PC-9 (cell line): ENCODE results near the gene DOCK9. TPM values are rescaled to one million over a fixed set of nuclear protein-coding genes. Genes with fewer than 3 reads are reported as not detected.
A peak's percentile ranks its signal among the peaks of the same experiment; 100 is the strongest.

ENCODE experiments used
- BruUV-seq: library from RNA; stranded (reverse); fragments of 400-500 nt; replicated peaks from 2 replicates; lab custom pipeline; 2021; lab: Mats Ljungman, UMichigan
- CTCF ChIA-PET: fragments of 300-600 bp; sonication (Branson Sonifier 250); formaldehyde crosslinking; loops from one replicate; lab custom pipeline; 2022; ENCODE audit warnings: antibody characterized with exemption; lab: Charles Lee
- POLR2A ChIA-PET: fragments of 300-600 bp; sonication (Branson Sonifier 250); formaldehyde crosslinking; loops from one replicate; lab custom pipeline; 2022; ENCODE audit warnings: antibody characterized with exemption; ENCODE audit not compliant: unreplicated experiment; lab: Charles Lee
- DNase-seq, 2 experiments: peaks; one replicate each; pipeline versions ENCODE4 v3.0.0 to v3.0.0-alpha.2; 2015 to 2022; ENCODE audit warnings: mixed read lengths in 1 of 2
- H2AFZ ChIP-seq: fragments of 200-600 bp; sonication (generic); 2 replicates; pipeline ENCODE4 v1.8.1; 2017; ENCODE audit warnings: antibody characterized with exemption
- H3F3A ChIP-seq: fragments of 200-600 bp; sonication (generic); 2 replicates; pipeline ENCODE4 v1.8.1; 2017; ENCODE audit warnings: antibody characterized with exemption, mild to moderate bottlenecking, low read depth; ENCODE audit not compliant: insufficient read depth
- H3K27ac ChIP-seq: fragments of 200-600 bp; sonication (generic); 2 replicates; pipeline ENCODE4 v1.6.1; 2016; ENCODE audit warnings: mixed run types
- H3K27me3 ChIP-seq: fragments of 200-600 bp; sonication (generic); 2 replicates; pipeline ENCODE4 v1.6.1; 2016; ENCODE audit warnings: low read depth, mixed run types; ENCODE audit not compliant: insufficient read depth
- H3K36me3 ChIP-seq: fragments of 200-600 bp; sonication (generic); 2 replicates; pipeline ENCODE4 v1.6.1; 2016; ENCODE audit warnings: low read depth, mixed run types
- H3K4me1 ChIP-seq: fragments of 200-600 bp; sonication (generic); replicated peaks from 2 replicates; pipeline ENCODE4 v1.6.1; 2016; ENCODE audit warnings: mixed run types; ENCODE audit not compliant: insufficient read depth
- H3K4me2 ChIP-seq: fragments of 200-600 bp; sonication (generic); 2 replicates; pipeline ENCODE4 v1.6.1; 2017; ENCODE audit warnings: mixed run types
- H3K4me3 ChIP-seq: fragments of 200-600 bp; sonication (generic); 2 replicates; pipeline ENCODE4 v1.6.1; 2016; ENCODE audit warnings: mixed run types
- H3K79me2 ChIP-seq: fragments of 200-600 bp; sonication (generic); 2 replicates; pipeline ENCODE4 v1.6.1; 2017; ENCODE audit warnings: low read depth, mixed run types
- H3K9me2 ChIP-seq: fragments of 200-600 bp; sonication (generic); 2 replicates; pipeline ENCODE4 v1.8.1; 2017; ENCODE audit warnings: mild to moderate bottlenecking; ENCODE audit not compliant: insufficient read depth
- H3K9me3 ChIP-seq: fragments of 200-600 bp; sonication (generic); 2 replicates; pipeline ENCODE4 v1.8.1; 2016; ENCODE audit warnings: low read depth; ENCODE audit not compliant: insufficient read depth
- H4K20me1 ChIP-seq: fragments of 200-600 bp; sonication (generic); 2 replicates; pipeline ENCODE4 v1.8.1; 2017; ENCODE audit not compliant: insufficient read depth
- CTCF ChIP-seq: fragments of 200-600 bp; sonication (generic); conservative IDR thresholded peaks from 2 replicates; pipeline ENCODE4 v1.6.1; 2017; ENCODE audit warnings: mixed run types, antibody characterized with exemption, mild to moderate bottlenecking, moderate library complexity
- EZH2 ChIP-seq: fragments of 200-600 bp; sonication (generic); IDR thresholded peaks from 2 replicates; pipeline ENCODE4 v1.8.0; 2017; ENCODE audit warnings: antibody characterized with exemption, low read depth
- intact Hi-C: fragments of 100-400 bp; cut with micrococcal nuclease; formaldehyde crosslinking; loops from one replicate; pipeline ENCODE4 v1.10.0; 2022; ENCODE audit not compliant: unreplicated experiment
- total RNA-seq: library from RNA; stranded (reverse); gene quantifications from 2 replicates; pipeline ENCODE4 v1.2.3, GENCODE V29; 2021

DOCK9 gene
- total RNA-seq, 1 experiment from 2014 or later: 69.5 TPM

GRCh38 chr13:98844021-98844420 is 133.8 kb downstream of the DOCK9 start:
- POLR2A ChIA-PET: no interaction called here
- no peaks in the 10 kb centered on the region for H3K9me3 ChIP-seq
- no peak overlapping the region for H3K4me3 ChIP-seq
- CTCF ChIA-PET: interaction anchor here (0.7 kb wide), 1 partner anchor 217 kb away, joined by 3 read pairs; no protein-coding TSS in a partner anchor
- no peaks in the 10 kb centered on the region for H3K9me2 ChIP-seq
- no peaks in the 10 kb centered on the region for H4K20me1 ChIP-seq
- no peaks in the 10 kb centered on the region for H3K27me3 ChIP-seq
- TF ChIP-seq CTCF: no peak
- H3K4me2 ChIP-seq: no peak overlapping the region
- H3K79me2 ChIP-seq: no peaks in the 10 kb centered on the region
- no TSS peak for BruUV-seq
- no peak for DNase-seq
- no peak overlapping the region for H2AFZ ChIP-seq
- H3K4me1 ChIP-seq: no peaks in the 10 kb centered on the region
- no peak overlapping the region for H3K27ac ChIP-seq
- peaks cover 9% of the 10 kb centered on the region; the same call in 1 of the 2 replicates for H3F3A ChIP-seq
- intact Hi-C loops: loop anchor here (5.0 to 10.0 kb wide), 2 partner anchors 399 to 423 kb away; no protein-coding TSS in a partner anchor
- 0 out of 2 replicates have a peak, but pooled peaks cover 2% of the 10 kb centered on the region for H3K36me3 ChIP-seq

DNA sequence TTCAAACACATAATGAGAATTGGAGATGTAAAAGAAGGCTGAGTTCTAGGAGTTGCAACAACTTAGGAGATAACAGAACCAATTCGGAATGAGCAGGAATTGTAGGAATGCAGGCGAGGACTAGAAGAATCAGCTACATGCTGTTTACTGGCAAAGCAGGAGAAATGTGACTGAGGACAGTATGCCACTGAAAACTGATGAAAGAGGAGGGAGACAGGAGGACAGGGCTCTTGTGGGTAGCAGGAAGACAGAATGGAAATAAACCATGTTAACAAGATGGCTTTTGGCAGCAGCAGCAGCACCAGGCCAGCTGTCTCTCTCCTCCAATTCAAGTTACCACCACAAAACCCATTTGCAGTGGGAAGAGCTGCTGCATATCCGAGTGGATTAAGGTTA is 134.4 kb downstream of the DOCK9 start:
- H3K9me3 ChIP-seq: no peaks in the 10 kb centered on the region
- 0 out of 2 replicates have a peak, but pooled peaks cover 9% of the 10 kb centered on the region for H3F3A ChIP-seq
- H3K4me2 ChIP-seq: no peak overlapping the region
- CTCF ChIA-PET: no interaction called here
- H3K4me3 ChIP-seq: no peak overlapping the region
- no peaks in the 10 kb centered on the region for H3K27me3 ChIP-seq
- TF ChIP-seq EZH2 (no peak), CTCF (no peak)
- DNase-seq: no peak
- no peaks in the 10 kb centered on the region for H3K9me2 ChIP-seq
- intact Hi-C loops: loop anchor here (1.0 to 10.0 kb wide), 5 partner anchors 171 to 989 kb away; no protein-coding TSS in a partner anchor
- H3K36me3 ChIP-seq: peaks cover 7% of the 10 kb centered on the region; the same call in 1 of the 2 replicates
- no peak overlapping the region for H3K27ac ChIP-seq
- BruUV-seq: no TSS peak
- H4K20me1 ChIP-seq: no peaks in the 10 kb centered on the region
- H3K79me2 ChIP-seq: no peaks in the 10 kb centered on the region
- POLR2A ChIA-PET: no interaction called here
- no peak overlapping the region for H2AFZ ChIP-seq
- no peaks in the 10 kb centered on the region for H3K4me1 ChIP-seq

DNA sequence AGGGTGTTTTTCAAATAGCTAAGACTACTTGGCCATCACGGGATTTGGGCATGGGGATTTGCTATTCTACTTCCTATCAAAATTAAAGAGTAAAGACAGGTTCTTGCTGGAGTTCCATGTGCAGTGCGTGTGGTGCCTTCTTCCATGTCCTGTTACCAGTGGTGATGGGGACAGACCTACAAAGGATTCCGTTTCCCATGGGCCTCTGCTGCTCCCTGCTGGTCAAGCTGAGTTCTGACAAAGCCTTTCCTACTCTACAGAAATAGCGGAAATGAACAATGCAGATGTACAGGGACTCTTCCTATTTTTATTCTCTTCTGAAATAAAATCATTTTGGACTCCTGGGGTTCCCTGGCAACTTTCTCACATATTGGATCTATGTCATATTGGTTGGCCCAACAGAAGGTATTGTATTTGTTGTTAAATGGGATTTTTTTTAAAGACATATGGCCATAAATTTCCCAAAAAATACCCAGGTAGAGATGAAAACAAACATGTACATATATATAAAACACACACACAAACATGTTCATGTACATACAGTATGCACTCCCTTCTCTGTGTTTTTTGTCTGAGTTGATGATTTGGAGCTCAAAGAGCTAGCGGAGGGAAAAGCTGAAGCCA is 134.9 kb downstream of the DOCK9 start:
- no peaks in the 10 kb centered on the region for H3K79me2 ChIP-seq
- CTCF ChIA-PET: interaction anchor here (0.8 kb wide), 1 partner anchor 398 kb away, joined by 3 read pairs; no protein-coding TSS in a partner anchor
- H3K4me1 ChIP-seq: no peaks in the 10 kb centered on the region
- no peaks in the 10 kb centered on the region for H4K20me1 ChIP-seq
- H3K9me2 ChIP-seq: no peaks in the 10 kb centered on the region
- H3K4me3 ChIP-seq: no peak overlapping the region
- peak; percentile 59 to 62 for DNase-seq
- POLR2A ChIA-PET: no interaction called here
- H3K36me3 ChIP-seq: peaks cover 7% of the 10 kb centered on the region; the same call in 1 of the 2 replicates
- no TSS peak for BruUV-seq
- H2AFZ ChIP-seq: no peak overlapping the region
- peak; percentile 93 for TF ChIP-seq CTCF
- TF ChIP-seq EZH2: no peak
- no peak overlapping the region for H3K4me2 ChIP-seq
- H3F3A ChIP-seq: 0 out of 2 replicates have a peak, but pooled peaks cover 9% of the 10 kb centered on the region
- H3K27ac ChIP-seq: no peak overlapping the region
- no peaks in the 10 kb centered on the region for H3K9me3 ChIP-seq
- no peaks in the 10 kb centered on the region for H3K27me3 ChIP-seq
- intact Hi-C loops: loop anchor here (1.0 to 10.0 kb wide), 5 partner anchors 170 to 988 kb away; no protein-coding TSS in a partner anchor
